ENCODE data around the gene MPZ. TPM values are rescaled to one million over a fixed set of nuclear protein-coding genes. Genes with fewer than 3 reads are reported as not detected.

MPZ gene
- total RNA-seq, 2 donors from 2014 or later: 2.7 to 3.1 TPM

- TF ChIP-seq, protein P1, sequence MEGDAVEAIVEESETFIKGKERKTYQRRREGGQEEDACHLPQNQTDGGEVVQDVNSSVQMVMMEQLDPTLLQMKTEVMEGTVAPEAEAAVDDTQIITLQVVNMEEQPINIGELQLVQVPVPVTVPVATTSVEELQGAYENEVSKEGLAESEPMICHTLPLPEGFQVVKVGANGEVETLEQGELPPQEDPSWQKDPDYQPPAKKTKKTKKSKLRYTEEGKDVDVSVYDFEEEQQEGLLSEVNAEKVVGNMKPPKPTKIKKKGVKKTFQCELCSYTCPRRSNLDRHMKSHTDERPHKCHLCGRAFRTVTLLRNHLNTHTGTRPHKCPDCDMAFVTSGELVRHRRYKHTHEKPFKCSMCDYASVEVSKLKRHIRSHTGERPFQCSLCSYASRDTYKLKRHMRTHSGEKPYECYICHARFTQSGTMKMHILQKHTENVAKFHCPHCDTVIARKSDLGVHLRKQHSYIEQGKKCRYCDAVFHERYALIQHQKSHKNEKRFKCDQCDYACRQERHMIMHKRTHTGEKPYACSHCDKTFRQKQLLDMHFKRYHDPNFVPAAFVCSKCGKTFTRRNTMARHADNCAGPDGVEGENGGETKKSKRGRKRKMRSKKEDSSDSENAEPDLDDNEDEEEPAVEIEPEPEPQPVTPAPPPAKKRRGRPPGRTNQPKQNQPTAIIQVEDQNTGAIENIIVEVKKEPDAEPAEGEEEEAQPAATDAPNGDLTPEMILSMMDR (IDR thresholded peaks at IDR 0.05): no peak
- H3K36me3 ChIP-seq: no peaks in the 10 kb centered on the region
- H3K27me3 ChIP-seq: no peaks in the 10 kb centered on the region
- no peaks in the 10 kb centered on the region for H3K9me3 ChIP-seq
- peak; percentile 90 for DNase-seq
- H3K27ac ChIP-seq: peak overlapping the region; percentile 27
- peak overlapping the region; percentile 54 to 80 for H3K9ac ChIP-seq (ENCODE audit: low read depth in 2 of 2, low read length in 2 of 2)
- H3K4me3 ChIP-seq: peak overlapping the region; percentile 63
- no peaks in the 10 kb centered on the region for H3K4me1 ChIP-seq
- intact Hi-C loops (cut with DNase I): loop anchor here (10.0 kb wide), 1 partner anchor 111 kb away; the partner anchor contains the start of gene ADAMTS4
These were observed 3.8 kb downstream of the MPZ start for GRCh38 chr1:161305867-161306519.

DNA sequence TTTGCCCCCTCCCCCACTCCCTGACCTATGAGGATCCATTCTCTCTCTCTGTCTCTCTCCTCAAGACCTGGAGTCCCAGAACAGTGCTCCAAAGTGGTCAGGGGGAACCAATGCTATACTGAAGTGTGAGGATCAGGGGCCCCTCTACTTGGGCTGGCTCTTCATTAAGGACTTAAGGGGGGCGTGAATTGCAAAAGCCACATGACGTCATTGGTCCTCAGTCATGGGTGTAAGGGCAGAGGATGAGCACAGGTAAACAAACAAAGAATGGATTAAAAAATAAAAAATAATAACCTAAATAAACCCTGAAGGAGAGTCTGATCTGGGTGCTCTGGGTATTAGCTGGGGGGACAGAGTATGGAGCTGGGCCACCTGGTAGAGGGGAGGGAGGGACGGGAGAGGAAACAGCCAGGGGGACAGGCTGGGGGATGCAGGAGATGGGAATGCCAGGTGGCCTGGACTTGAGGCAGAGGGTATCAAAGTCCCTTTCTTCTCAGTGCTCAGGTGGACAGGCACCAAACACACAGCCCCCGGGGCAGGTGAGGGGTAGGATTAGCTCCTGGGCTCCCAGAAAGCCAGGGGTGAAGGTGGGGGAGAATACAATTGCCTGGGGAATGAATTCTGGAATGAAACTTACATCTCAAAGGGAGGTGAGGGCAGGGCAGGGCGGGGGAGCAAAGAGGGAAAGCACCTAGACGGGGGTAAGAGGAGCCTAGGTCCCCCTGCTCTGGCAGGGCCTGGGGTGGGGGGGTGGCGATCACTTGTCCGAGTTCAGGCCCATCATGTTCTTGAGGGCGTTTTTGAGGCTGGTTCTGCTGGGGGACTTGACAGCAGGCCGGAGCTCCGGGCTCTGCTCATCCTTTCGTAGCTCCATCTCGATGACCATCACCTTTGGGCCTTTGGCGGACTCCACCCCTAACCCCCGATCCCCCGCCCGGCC lies 4.6 kb downstream of the MPZ start:
- DNase-seq: no peak
- TF ChIP-seq, protein P1 (IDR thresholded peaks at IDR 0.05): no peak
- Histone ChIP-seq H3K9ac (ENCODE audit: low read depth in 2 of 2, low read length in 2 of 2) (peak overlapping the region; percentile 54 to 80), H3K4me3 (peak overlapping the region; percentile 63), H3K36me3 (no peaks in the 10 kb centered on the region), H3K4me1 (no peaks in the 10 kb centered on the region), H3K9me3 (no peaks in the 10 kb centered on the region), H3K27ac (peak overlapping the region; percentile 27), H3K27me3 (no peaks in the 10 kb centered on the region)
- intact Hi-C loops (cut with DNase I): loop anchor here (10.0 kb wide), 1 partner anchor 110 kb away; the partner anchor contains the start of gene ADAMTS4

- Histone ChIP-seq H3K4me1 (no peaks in the 10 kb centered on the region), H3K36me3 (no peaks in the 10 kb centered on the region), H3K27ac (no peak overlapping the region), H3K9me3 (no peaks in the 10 kb centered on the region), H3K27me3 (no peaks in the 10 kb centered on the region), H3K4me3 (no peak overlapping the region), H3K9ac (ENCODE audit: low read depth in 2 of 2, low read length in 2 of 2) (no peak overlapping the region)
- DNase-seq: no peak
- TF ChIP-seq, protein P1 (IDR thresholded peaks at IDR 0.05): no peak
- intact Hi-C loops (cut with DNase I): loop anchor here (10.0 kb wide), 1 partner anchor 106 kb away; the partner anchor contains the start of gene ADAMTS4
These were observed 9.3 kb downstream of the MPZ start for GRCh38 chr1:161300478-161300877.

DNA sequence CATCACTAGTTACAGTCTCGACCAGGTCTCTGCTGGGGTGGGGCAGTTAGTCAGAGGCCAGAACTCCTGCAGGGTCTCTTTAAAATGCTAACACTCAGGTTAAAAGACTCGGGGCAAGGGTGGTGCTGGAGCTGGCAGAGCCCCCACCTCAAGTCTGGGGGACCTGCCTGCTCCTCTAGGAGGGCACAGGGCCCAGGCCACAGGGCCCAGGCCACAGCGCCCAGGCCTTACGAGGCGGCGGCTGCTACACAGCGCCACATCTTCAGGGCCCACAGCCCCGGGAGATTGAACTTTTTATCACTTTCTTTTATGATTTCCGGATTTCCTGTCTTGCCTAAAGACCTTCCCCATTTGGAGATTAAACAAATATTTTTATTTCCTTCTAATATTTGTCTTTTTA lies 10.4 kb downstream of the MPZ start:
- no peaks in the 10 kb centered on the region for H3K4me1 ChIP-seq
- intact Hi-C loops (cut with DNase I): no loop called here
- no peaks in the 10 kb centered on the region for H3K9me3 ChIP-seq
- no peak overlapping the region for H3K4me3 ChIP-seq
- no peaks in the 10 kb centered on the region for H3K27me3 ChIP-seq
- TF ChIP-seq, protein P1 (IDR thresholded peaks at IDR 0.05): no peak
- H3K27ac ChIP-seq: no peak overlapping the region
- DNase-seq: no peak
- no peaks in the 10 kb centered on the region for H3K36me3 ChIP-seq
- no peak overlapping the region for H3K9ac ChIP-seq (ENCODE audit: low read depth in 2 of 2, low read length in 2 of 2)

GRCh38 chr1:161298116-161298515 lies 11.7 kb downstream of the MPZ start:
- TF ChIP-seq, protein P1 (IDR thresholded peaks at IDR 0.05): no peak
- intact Hi-C loops (cut with DNase I): no loop called here
- H3K36me3 ChIP-seq: no peaks in the 10 kb centered on the region

More at GRCh38 chr1:161298116-161298515, 11.7 kb downstream of the MPZ start:
- DNase-seq: no peak
- no peak overlapping the region for H3K4me3 ChIP-seq
- H3K4me1 ChIP-seq: no peaks in the 10 kb centered on the region
- no peak overlapping the region for H3K9ac ChIP-seq (ENCODE audit: low read depth in 2 of 2, low read length in 2 of 2)
- no peaks in the 10 kb centered on the region for H3K9me3 ChIP-seq
- H3K27me3 ChIP-seq: no peaks in the 10 kb centered on the region
- H3K27ac ChIP-seq: no peak overlapping the region
